Tibial artery (tissue), 4 donors: ENCODE measurements around the gene ABCB9.

Experiments used
- DNase-seq, 2 donors: peaks; one replicate each; pipeline ENCODE4 v3.0.0-alpha.2; 2019
- H3K27ac ChIP-seq, 2 donors: fragments of 200-600 bp; sonication (generic) in 1 of 2; 1 replicate in 1 of 2; 2 replicates in 1 of 2; pipeline ENCODE4 v1.5.1; 2018 to 2019; ENCODE audit warnings: mild to moderate bottlenecking in 1 of 2
- H3K27me3 ChIP-seq, 2 donors: fragments of 200-600 bp; sonication (generic) in 1 of 2; one replicate each; pipeline versions ENCODE4 v1.5.1 to v1.6.0; 2016 to 2019
- H3K36me3 ChIP-seq, 3 donors: fragments of 200-600 bp; sonication (generic) in 2 of 3; one replicate each; pipeline ENCODE4 v1.5.1; 2016 to 2019; ENCODE audit warnings: mild to moderate bottlenecking in 2 of 3
- H3K4me1 ChIP-seq, 4 donors: fragments of 200-600 bp; sonication (generic) in 2 of 4; 1 replicate in 3 of 4; 2 replicates in 1 of 4; pipeline ENCODE4 v1.5.1; 2016 to 2019
- H3K4me3 ChIP-seq, 2 donors: fragments of 200-600 bp; sonication (generic) in 1 of 2; 1 replicate in 1 of 2; 2 replicates in 1 of 2; pipeline ENCODE4 v1.5.1; 2018 to 2019; ENCODE audit warnings: mild to moderate bottlenecking in 2 of 2
- H3K9me3 ChIP-seq, 3 donors: fragments of 200-600 bp; sonication (generic) in 1 of 3; one replicate each; pipeline ENCODE4 v1.5.1; 2016 to 2019
- intact Hi-C: fragments of 100-400 bp; cut with DNase I; formaldehyde crosslinking; loops from one replicate; pipeline ENCODE4 v1.15.0; 2023; ENCODE audit warnings: low total_unique reads
- TF ChIP-seq, protein P1 (sequence below), 2 experiments: fragments of 200-600 bp in 1 of 2; fragments of 450-650 bp in 1 of 2; IDR thresholded peaks; one replicate each; pipeline ENCODE4 v1.5.1; 2017 to 2019; ENCODE audit warnings: antibody characterized with exemption in 2 of 2, mild to moderate bottlenecking in 1 of 2, moderate library complexity in 1 of 2

The ABCB9 gene

GRCh38 chr12:122951979-122952892 is 14.0 kb downstream of the ABCB9 start:
- intact Hi-C loops, result loop anchor here (1.0 to 2.0 kb wide), 2 partner anchors 92 to 159 kb away; no protein-coding TSS in a partner anchor
- Histone ChIP-seq H3K27ac (no peak overlapping the region), H3K4me3 (no peak overlapping the region), H3K9me3 (no peaks in the 10 kb centered on the region), H3K36me3 (peaks cover 0 to 13% (median 0%) of the 10 kb centered on the region in 3 donors), H3K4me1 (peaks cover under 1 to 9% (median 4%) of the 10 kb centered on the region in 4 donors), H3K27me3 (no peaks in the 10 kb centered on the region)
- TF ChIP-seq, protein P1, sequence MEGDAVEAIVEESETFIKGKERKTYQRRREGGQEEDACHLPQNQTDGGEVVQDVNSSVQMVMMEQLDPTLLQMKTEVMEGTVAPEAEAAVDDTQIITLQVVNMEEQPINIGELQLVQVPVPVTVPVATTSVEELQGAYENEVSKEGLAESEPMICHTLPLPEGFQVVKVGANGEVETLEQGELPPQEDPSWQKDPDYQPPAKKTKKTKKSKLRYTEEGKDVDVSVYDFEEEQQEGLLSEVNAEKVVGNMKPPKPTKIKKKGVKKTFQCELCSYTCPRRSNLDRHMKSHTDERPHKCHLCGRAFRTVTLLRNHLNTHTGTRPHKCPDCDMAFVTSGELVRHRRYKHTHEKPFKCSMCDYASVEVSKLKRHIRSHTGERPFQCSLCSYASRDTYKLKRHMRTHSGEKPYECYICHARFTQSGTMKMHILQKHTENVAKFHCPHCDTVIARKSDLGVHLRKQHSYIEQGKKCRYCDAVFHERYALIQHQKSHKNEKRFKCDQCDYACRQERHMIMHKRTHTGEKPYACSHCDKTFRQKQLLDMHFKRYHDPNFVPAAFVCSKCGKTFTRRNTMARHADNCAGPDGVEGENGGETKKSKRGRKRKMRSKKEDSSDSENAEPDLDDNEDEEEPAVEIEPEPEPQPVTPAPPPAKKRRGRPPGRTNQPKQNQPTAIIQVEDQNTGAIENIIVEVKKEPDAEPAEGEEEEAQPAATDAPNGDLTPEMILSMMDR (IDR thresholded peaks at IDR 0.05), result peak; percentile 89 to 91
- DNase-seq, result peak; percentile 73 to 83

DNA sequence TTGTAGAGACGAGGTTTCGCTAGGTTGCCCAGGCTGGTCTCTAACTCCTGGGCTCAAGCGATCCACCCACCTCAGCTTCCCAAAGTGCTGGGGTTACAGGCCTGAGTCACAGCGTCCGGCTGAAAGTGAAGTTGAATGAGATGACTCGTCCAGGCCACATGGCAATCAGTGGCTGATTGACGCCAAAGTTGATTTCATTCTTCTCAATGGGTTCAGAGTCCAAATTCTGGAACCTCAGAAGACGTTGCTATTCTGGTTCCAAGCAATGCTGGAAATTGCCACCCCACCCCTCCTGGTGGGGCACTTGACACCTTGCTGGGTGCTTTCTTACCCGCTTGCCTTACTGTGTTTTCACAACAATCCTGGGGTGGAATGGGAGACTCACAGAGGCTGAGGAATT is 14.9 kb downstream of the ABCB9 start:
- intact Hi-C loops, result no loop called here
- peaks cover 0 to 5% (median 0%) of the 10 kb centered on the region in 3 donors for H3K36me3 ChIP-seq
- H3K4me3 ChIP-seq, result no peak overlapping the region
- DNase-seq, result no peak
- TF ChIP-seq, protein P1 (IDR thresholded peaks at IDR 0.05), result no peak
- no peak overlapping the region for H3K27ac ChIP-seq
- H3K27me3 ChIP-seq, result no peaks in the 10 kb centered on the region
- H3K9me3 ChIP-seq, result no peaks in the 10 kb centered on the region
- peaks cover 9 to 15% (median 12%) of the 10 kb centered on the region in 4 donors for H3K4me1 ChIP-seq

- intact Hi-C loops, result no loop called here
- no peak overlapping the region for H3K27ac ChIP-seq
- DNase-seq, result no peak
- no peak overlapping the region for H3K4me3 ChIP-seq
- TF ChIP-seq, protein P1 (IDR thresholded peaks at IDR 0.05), result no peak
- H3K27me3 ChIP-seq, result no peaks in the 10 kb centered on the region
- no peaks in the 10 kb centered on the region for H3K36me3 ChIP-seq
- H3K9me3 ChIP-seq, result no peaks in the 10 kb centered on the region
- H3K4me1 ChIP-seq, result peaks cover 9 to 21% (median 15%) of the 10 kb centered on the region in 4 donors
Observed at GRCh38 chr12:122949816-122950675, 16.2 kb downstream of the ABCB9 start.

DNA sequence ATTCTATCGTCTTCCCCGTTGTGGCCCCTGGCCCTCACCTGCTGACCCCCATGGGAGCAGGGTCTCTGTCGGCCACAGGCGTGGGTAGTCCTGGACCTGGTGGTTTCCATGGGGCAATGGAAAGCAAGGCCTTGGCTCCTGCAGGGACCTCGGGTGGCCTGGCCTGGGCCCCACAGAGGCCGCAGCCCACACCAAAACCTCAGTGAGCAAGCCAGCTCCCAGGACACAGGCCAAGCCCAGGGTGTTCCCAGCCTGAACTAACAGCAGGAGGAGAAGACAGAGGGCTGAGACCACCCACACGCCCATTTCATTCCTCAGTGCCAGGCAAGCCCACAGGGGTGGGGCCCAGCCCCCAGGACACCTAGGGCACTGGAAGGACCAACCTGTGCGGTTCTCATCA is 16.9 kb downstream of the ABCB9 start:
- no peaks in the 10 kb centered on the region for H3K9me3 ChIP-seq
- H3K36me3 ChIP-seq, result no peaks in the 10 kb centered on the region
- no peak overlapping the region for H3K4me3 ChIP-seq
- no peaks in the 10 kb centered on the region for H3K27me3 ChIP-seq
- no peak for DNase-seq
- intact Hi-C loops, result no loop called here
- H3K4me1 ChIP-seq, result peaks cover 9 to 26% (median 15%) of the 10 kb centered on the region in 4 donors
- no peak overlapping the region for H3K27ac ChIP-seq
- TF ChIP-seq, protein P1 (IDR thresholded peaks at IDR 0.05), result no peak

- DNase-seq, result no peak
- H3K27ac ChIP-seq, result no peak overlapping the region
- no peaks in the 10 kb centered on the region for H3K36me3 ChIP-seq
- H3K4me3 ChIP-seq, result no peak overlapping the region
- intact Hi-C loops, result no loop called here
- TF ChIP-seq, protein P1 (IDR thresholded peaks at IDR 0.05), result no peak
- H3K4me1 ChIP-seq, result peaks cover 9 to 32% (median 15%) of the 10 kb centered on the region in 4 donors
- no peaks in the 10 kb centered on the region for H3K9me3 ChIP-seq
- H3K27me3 ChIP-seq, result no peaks in the 10 kb centered on the region
Observed at GRCh38 chr12:122948605-122949004, 17.7 kb downstream of the ABCB9 start.
